ENCODE data around the gene MED8.
"Not testable (repeated sequence)": the region's sequence is repeated elsewhere in the genome, so short reads cannot be mapped to it uniquely, and the experiment has no call there.

Gene MED8

GRCh38 chr1:43382027-43382779 is 7.4 kb downstream of the MED8 start:
- no peak for DNase-seq

- DNase-seq, result no peak
These were observed 8.0 kb downstream of the MED8 start for GRCh38 chr1:43381612-43382011.

GRCh38 chr1:43379476-43379875 is 10.1 kb downstream of the MED8 start:
- no peak for DNase-seq

- no peak for DNase-seq
These were observed 11.8 kb downstream of the MED8 start for GRCh38 chr1:43377831-43378230.

GRCh38 chr1:43376723-43377235 is 12.8 kb downstream of the MED8 start:
- DNase-seq, result no peak

- peak; percentile 34 for DNase-seq
These were observed 16.3 kb downstream of the MED8 start for GRCh38 chr1:43373066-43373940.

GRCh38 chr1:43372172-43372571 is 17.4 kb downstream of the MED8 start:
- DNase-seq, result no peak

GRCh38 chr1:43370564-43370963 is 19.0 kb downstream of the MED8 start:
- no peak for DNase-seq

GRCh38 chr1:43369779-43370178 is 19.8 kb downstream of the MED8 start:
- not testable (repeated sequence) for DNase-seq

GRCh38 chr1:43368646-43369020 is 21.0 kb downstream of the MED8 start:
- no peak for DNase-seq

GRCh38 chr1:43367904-43368645 is 21.5 kb downstream of the MED8 start, which contains the start of gene ELOVL1:
Gene ELOVL1 (minus strand): TSS chr1:43368011. CDS start chr1:43365609, 2,402 bp downstream.
- peak; percentile 85 for DNase-seq

GRCh38 chr1:43367026-43367903 is 22.3 kb downstream of the MED8 start:
- no peak for DNase-seq

GRCh38 chr1:43366601-43367025 is 23.0 kb downstream of the MED8 start:
- DNase-seq, result no peak

GRCh38 chr1:43366179-43366578 is 23.4 kb downstream of the MED8 start:
- no peak for DNase-seq

- no peak for DNase-seq
These were observed 23.9 kb downstream of the MED8 start for GRCh38 chr1:43365678-43366077.

- DNase-seq, result no peak
These were observed 25.6 kb downstream of the MED8 start for GRCh38 chr1:43363935-43364525.

GRCh38 chr1:43363283-43363934 is 26.2 kb downstream of the MED8 start:
- DNase-seq, result no peak

- no peak for DNase-seq
These were observed 29.0 kb downstream of the MED8 start for GRCh38 chr1:43360616-43361015.

- DNase-seq, result no peak
These were observed 29.9 kb downstream of the MED8 start for GRCh38 chr1:43359696-43360095.

GRCh38 chr1:43358746-43359693 is 30.6 kb downstream of the MED8 start, which contains the start of gene CDC20:
Gene CDC20 (plus strand): TSS chr1:43358981. CDS start chr1:43359216, 235 bp downstream.
- DNase-seq, result peak; percentile 99
